Measurements from ENCODE around the gene STAT1.
A peak's percentile ranks its signal among the peaks of the same experiment; 100 is the strongest.
"Not testable (repeated sequence)": the region's sequence is repeated elsewhere in the genome, so short reads cannot be mapped to it uniquely, and the experiment has no call there.

The STAT1 gene

GRCh38 chr2:191006997-191007783 is 6.8 kb downstream of the STAT1 start:
- DNase-seq (ENCODE audit: low spot score), result no peak

GRCh38 chr2:191006297-191006696 is 7.7 kb downstream of the STAT1 start:
- DNase-seq (ENCODE audit: low spot score), result no peak

GRCh38 chr2:191003405-191004309 is 10.3 kb downstream of the STAT1 start:
- DNase-seq (ENCODE audit: low spot score), result no peak

GRCh38 chr2:191001624-191002023 is 12.3 kb downstream of the STAT1 start:
- no peak for DNase-seq (ENCODE audit: low spot score)

GRCh38 chr2:191001032-191001431 is 12.9 kb downstream of the STAT1 start:
- no peak for DNase-seq (ENCODE audit: low spot score)

GRCh38 chr2:190999949-191000665 is 13.9 kb downstream of the STAT1 start:
- DNase-seq (ENCODE audit: low spot score), result no peak

GRCh38 chr2:190999058-190999457 is 14.9 kb downstream of the STAT1 start:
- no peak for DNase-seq (ENCODE audit: low spot score)

- no peak for DNase-seq (ENCODE audit: low spot score)
These were observed 16.4 kb downstream of the STAT1 start for GRCh38 chr2:190997526-190998113.

- no peak for DNase-seq (ENCODE audit: low spot score)
These were observed 17.0 kb downstream of the STAT1 start for GRCh38 chr2:190996947-190997346.

GRCh38 chr2:190996338-190996946 is 17.5 kb downstream of the STAT1 start:
- peak; percentile 58 for DNase-seq (ENCODE audit: low spot score)

GRCh38 chr2:190995315-190995714 is 18.7 kb downstream of the STAT1 start:
- not testable (repeated sequence) for DNase-seq (ENCODE audit: low spot score)

- no peak for DNase-seq (ENCODE audit: low spot score)
These were observed 19.8 kb downstream of the STAT1 start for GRCh38 chr2:190994148-190994547.

- DNase-seq (ENCODE audit: low spot score), result no peak
These were observed 20.7 kb downstream of the STAT1 start for GRCh38 chr2:190993292-190993643.

GRCh38 chr2:190990132-190990531 is 23.8 kb downstream of the STAT1 start:
- DNase-seq (ENCODE audit: low spot score), result no peak

GRCh38 chr2:190988910-190989309 is 25.1 kb downstream of the STAT1 start:
- DNase-seq (ENCODE audit: low spot score), result no peak

- no peak for DNase-seq (ENCODE audit: low spot score)
These were observed 26.0 kb downstream of the STAT1 start for GRCh38 chr2:190987938-190988337.

GRCh38 chr2:190987116-190987515 is 26.9 kb downstream of the STAT1 start:
- DNase-seq (ENCODE audit: low spot score), result no peak

- no peak for DNase-seq (ENCODE audit: low spot score)
These were observed 27.6 kb downstream of the STAT1 start for GRCh38 chr2:190986221-190986953.

GRCh38 chr2:190984595-190984994 is 29.4 kb downstream of the STAT1 start:
- peak; percentile 20 for DNase-seq (ENCODE audit: low spot score)

GRCh38 chr2:190982262-190983034 is 31.5 kb downstream of the STAT1 start:
- no peak for DNase-seq (ENCODE audit: low spot score)

All from CD4-positive, alpha-beta T cell treated with Interleukin-15 for 4 hours (primary cell).